ENCODE measurements around the gene POLR3H.

- TF ChIP-seq POLR2A (IDR thresholded peaks at IDR 0.05; ENCODE audit: low read length) (no peak), GATA1 (IDR thresholded peaks at IDR 0.05; ENCODE audit: low read depth, low read length) (no peak)
These were observed 18.2 kb upstream of the POLR3H start for GRCh38 chr22:41562461-41562860.

All from erythroblast (primary cell).